ENCODE results near the gene DHRSX. TPM values are rescaled to one million over a fixed set of nuclear protein-coding genes. Genes with fewer than 3 reads are reported as not detected.

The DHRSX gene
- total and polyA plus RNA-seq, 9 donors, result 12.2 to 25.9 (median 20.4) TPM

GRCh38 chrX:2192584-2193272 lies 308.0 kb downstream of the DHRSX start:
- WGBS, 3 donors, result 56 to 66% (median 58%) methylated on average over 12 of the region's 12 CpGs
- no peak overlapping the region for H3K27ac ChIP-seq
- no peaks in the 10 kb centered on the region for H3K4me1 ChIP-seq (ENCODE audit: insufficient read depth)
- DNase-seq, result no peak
- H3K4me3 ChIP-seq, result no peak overlapping the region
- no peaks in the 10 kb centered on the region for H3K27me3 ChIP-seq
- intact Hi-C loops (cut with DNase I), result no loop called here
- TF ChIP-seq POLR2A (IDR thresholded peaks at IDR 0.05), result no peak
- TF ChIP-seq EP300 (IDR thresholded peaks at IDR 0.05), result no peak
- TF ChIP-seq CTCF (IDR thresholded peaks at IDR 0.05), result no peak
- H3K36me3 ChIP-seq, result no peaks in the 10 kb centered on the region
- H3K9me3 ChIP-seq, result no peaks in the 10 kb centered on the region

- H3K9me3 ChIP-seq, result peaks cover 0 to 5% of the 10 kb centered on the region in 2 donors
Measured at GRCh38 chrX:2188840-2189239, 311.9 kb downstream of the DHRSX start.

GRCh38 chrX:2188330-2188792 lies 312.4 kb downstream of the DHRSX start:
- 16 to 23% (median 21%) methylated on average over 14 of the region's 14 CpGs for WGBS, 3 donors
- no peak for TF ChIP-seq EP300 (IDR thresholded peaks at IDR 0.05)
- TF ChIP-seq POLR2A (IDR thresholded peaks at IDR 0.05), result no peak
- no peak for TF ChIP-seq CTCF (IDR thresholded peaks at IDR 0.05)
- no peak overlapping the region for H3K27ac ChIP-seq
- H3K36me3 ChIP-seq, result no peaks in the 10 kb centered on the region
- H3K4me1 ChIP-seq (ENCODE audit: insufficient read depth), result no peaks in the 10 kb centered on the region
- DNase-seq, result no peak
- intact Hi-C loops (cut with DNase I), result no loop called here
- no peaks in the 10 kb centered on the region for H3K27me3 ChIP-seq
- no peak overlapping the region for H3K4me3 ChIP-seq
- H3K9me3 ChIP-seq, result peaks cover 0 to 5% of the 10 kb centered on the region in 2 donors

More at GRCh38 chrX:2188840-2189239, 311.9 kb downstream of the DHRSX start:
- Histone ChIP-seq H3K27me3 (no peaks in the 10 kb centered on the region), H3K27ac (no peak overlapping the region), H3K36me3 (no peaks in the 10 kb centered on the region), H3K4me1 (ENCODE audit: insufficient read depth) (no peaks in the 10 kb centered on the region), H3K4me3 (no peak overlapping the region)
- intact Hi-C loops (cut with DNase I), result no loop called here
- WGBS, 3 donors, result 65 to 75% (median 72%) methylated on average over 7 of the region's 7 CpGs
- TF ChIP-seq CTCF (IDR thresholded peaks at IDR 0.05) (no peak), POLR2A (IDR thresholded peaks at IDR 0.05) (no peak), EP300 (IDR thresholded peaks at IDR 0.05) (no peak)
- no peak for DNase-seq

GRCh38 chrX:2187352-2188115 lies 313.2 kb downstream of the DHRSX start:
- no peaks in the 10 kb centered on the region for H3K4me1 ChIP-seq (ENCODE audit: insufficient read depth)
- peaks cover 0 to 5% of the 10 kb centered on the region in 2 donors for H3K9me3 ChIP-seq
- DNase-seq, result no peak
- TF ChIP-seq POLR2A (IDR thresholded peaks at IDR 0.05) (no peak), CTCF (IDR thresholded peaks at IDR 0.05) (no peak), EP300 (IDR thresholded peaks at IDR 0.05) (no peak)
- intact Hi-C loops (cut with DNase I), result no loop called here
- H3K4me3 ChIP-seq, result no peak overlapping the region
- H3K27me3 ChIP-seq, result no peaks in the 10 kb centered on the region
- H3K27ac ChIP-seq, result no peak overlapping the region
- no peaks in the 10 kb centered on the region for H3K36me3 ChIP-seq
- WGBS, 3 donors, result 85 to 90% (median 88%) methylated on average over 11 to 15 of the region's 15 CpGs
